Right ventricle myocardium superior (tissue), 1 donor: Measurements from ENCODE around the gene CBLC. TPM values are rescaled to one million over a fixed set of nuclear protein-coding genes. Genes with fewer than 3 reads are reported as not detected.
A peak's percentile ranks its signal among the peaks of the same experiment; 100 is the strongest.
"Not testable (repeated sequence)": the region's sequence is repeated elsewhere in the genome, so short reads cannot be mapped to it uniquely, and the experiment has no call there.

ENCODE experiments used
- ATAC-seq: fragments of 200-7000 bp; cut with Tn5 transposase; one replicate; pipeline ENCODE4 v1.9.1; 2020; ENCODE audit warnings: mild to moderate bottlenecking; ENCODE audit not compliant: poor library complexity
- DNase-seq: peaks from one replicate; pipeline ENCODE4 v3.0.0-alpha.2; 2020
- intact Hi-C: fragments of 100-400 bp; cut with DNase I; formaldehyde crosslinking; loops from one replicate; pipeline ENCODE4 v1.11.2; 2022
- total RNA-seq: library from RNA; stranded (reverse); fragmentation: NEBNext Ultra II Directional; extraction: Animal tissue kit (Norgen Biotek cat#: 25700); gene quantifications from one replicate; pipeline ENCODE4 v1.2.1, GENCODE V29; 2021
- donor health status: DM: no; HTN: yes; CAD: no; lungs with severe emphysema.

The CBLC gene
- total RNA-seq, 1 donor from 2014 or later = not detected

GRCh38 chr19:44811122-44811419 lies 33.4 kb downstream of the CBLC start:
- ATAC-seq (no peak), DNase-seq (no peak)
- intact Hi-C loops = no loop called here

GRCh38 chr19:44812142-44812718 lies 34.5 kb downstream of the CBLC start:
- ATAC-seq = no peak
- intact Hi-C loops = no loop called here
- no peak for DNase-seq

DNA sequence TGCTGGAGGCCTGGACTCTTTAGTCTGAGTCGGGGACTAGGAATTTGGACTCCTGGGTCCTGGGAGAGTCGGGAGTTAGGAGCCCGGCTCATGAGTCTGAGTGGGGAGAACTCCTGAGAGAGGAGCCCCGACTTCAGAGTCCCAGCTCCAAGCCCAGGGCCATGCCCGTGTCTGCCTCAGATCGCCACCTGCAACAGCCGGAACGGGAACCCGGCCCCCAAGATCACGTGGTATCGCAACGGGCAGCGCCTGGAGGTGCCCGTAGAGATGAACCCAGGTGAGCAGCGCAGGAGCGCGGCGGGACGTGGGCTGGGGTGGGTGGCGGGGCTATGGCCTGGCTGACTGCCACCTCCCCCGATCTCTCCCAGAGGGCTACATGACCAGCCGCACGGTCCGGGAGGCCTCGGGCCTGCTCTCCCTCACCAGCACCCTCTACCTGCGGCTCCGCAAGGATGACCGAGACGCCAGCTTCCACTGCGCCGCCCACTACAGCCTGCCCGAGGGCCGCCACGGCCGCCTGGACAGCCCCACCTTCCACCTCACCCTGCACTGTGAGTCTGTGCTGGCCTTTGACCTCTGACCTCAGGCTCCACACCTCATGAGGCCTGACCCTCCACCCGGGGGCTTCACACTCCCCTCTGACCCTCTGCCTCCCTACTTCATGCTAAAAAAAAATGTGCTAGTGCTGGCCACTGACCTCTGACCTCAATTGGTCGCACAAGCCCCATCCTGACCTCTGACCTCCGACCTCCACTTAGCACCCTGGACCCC lies 35.6 kb downstream of the CBLC start:
- DNase-seq (no peak), ATAC-seq (no peak)
- intact Hi-C loops = no loop called here

GRCh38 chr19:44813841-44814470 lies 36.3 kb downstream of the CBLC start:
- intact Hi-C loops = no loop called here
- no peak for ATAC-seq

GRCh38 chr19:44814517-44814916 lies 36.8 kb downstream of the CBLC start:
- ATAC-seq (no peak), DNase-seq (no peak)
- intact Hi-C loops = no loop called here

More at GRCh38 chr19:44813841-44814470, 36.3 kb downstream of the CBLC start:
- no peak for DNase-seq

- DNase-seq (no peak), ATAC-seq (no peak)
- intact Hi-C loops = no loop called here
Observed at GRCh38 chr19:44816301-44816700, 38.6 kb downstream of the CBLC start.

- intact Hi-C loops = no loop called here
- no peak for ATAC-seq
- DNase-seq = no peak
Observed at GRCh38 chr19:44817725-44818465, 40.2 kb downstream of the CBLC start.

DNA sequence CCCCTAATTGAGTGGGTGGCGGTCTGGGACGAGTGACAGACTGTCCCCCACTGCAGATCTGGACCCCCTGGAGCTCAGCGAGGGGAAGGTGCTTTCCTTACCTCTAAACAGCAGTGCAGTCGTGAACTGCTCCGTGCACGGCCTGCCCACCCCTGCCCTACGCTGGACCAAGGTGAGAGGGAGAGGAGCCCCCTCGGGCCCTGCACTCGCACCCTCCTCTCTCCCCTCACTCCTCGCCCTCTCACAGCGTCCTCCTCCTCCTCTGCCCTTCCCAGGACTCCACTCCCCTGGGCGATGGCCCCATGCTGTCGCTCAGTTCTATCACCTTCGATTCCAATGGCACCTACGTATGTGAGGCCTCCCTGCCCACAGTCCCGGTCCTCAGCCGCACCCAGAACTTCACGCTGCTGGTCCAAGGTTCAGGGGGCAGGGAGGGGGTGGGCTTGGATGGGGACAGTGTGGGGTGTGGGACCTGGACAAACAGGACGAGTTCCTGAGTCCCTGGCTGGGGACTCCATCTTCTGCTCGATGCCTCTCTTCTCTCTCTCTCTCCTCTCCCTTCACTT lies 40.9 kb downstream of the CBLC start:
- DNase-seq (no peak), ATAC-seq (no peak)
- intact Hi-C loops = no loop called here

- ATAC-seq (no peak), DNase-seq (no peak)
- intact Hi-C loops = no loop called here
Observed at GRCh38 chr19:44819246-44819832, 41.6 kb downstream of the CBLC start.

- intact Hi-C loops = no loop called here
- peak; percentile 75 for ATAC-seq
- DNase-seq = peak; percentile 76
Observed at GRCh38 chr19:44820648-44821609, 43.2 kb downstream of the CBLC start.

DNA sequence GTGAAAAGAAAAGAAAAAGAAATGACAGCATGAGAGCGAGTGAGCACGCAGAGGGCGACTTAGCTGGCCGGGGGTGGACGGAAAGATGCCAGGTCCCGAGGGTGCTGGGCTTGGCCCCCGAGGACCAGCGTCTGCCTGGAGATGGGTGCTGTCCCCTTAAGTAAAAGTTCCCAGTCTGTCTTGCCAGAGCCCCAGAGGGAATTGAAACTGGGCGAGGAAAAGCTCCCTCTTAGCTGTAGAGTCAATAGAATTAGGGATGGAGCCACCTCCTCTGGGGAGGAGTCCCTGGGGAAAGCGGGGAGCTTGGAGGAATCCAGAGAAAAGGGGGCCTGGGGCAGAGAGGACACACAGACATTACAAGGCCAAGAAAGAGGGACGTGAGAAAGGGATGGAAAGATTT lies 44.5 kb downstream of the CBLC start:
- intact Hi-C loops = no loop called here
- DNase-seq (no peak), ATAC-seq (no peak)

DNA sequence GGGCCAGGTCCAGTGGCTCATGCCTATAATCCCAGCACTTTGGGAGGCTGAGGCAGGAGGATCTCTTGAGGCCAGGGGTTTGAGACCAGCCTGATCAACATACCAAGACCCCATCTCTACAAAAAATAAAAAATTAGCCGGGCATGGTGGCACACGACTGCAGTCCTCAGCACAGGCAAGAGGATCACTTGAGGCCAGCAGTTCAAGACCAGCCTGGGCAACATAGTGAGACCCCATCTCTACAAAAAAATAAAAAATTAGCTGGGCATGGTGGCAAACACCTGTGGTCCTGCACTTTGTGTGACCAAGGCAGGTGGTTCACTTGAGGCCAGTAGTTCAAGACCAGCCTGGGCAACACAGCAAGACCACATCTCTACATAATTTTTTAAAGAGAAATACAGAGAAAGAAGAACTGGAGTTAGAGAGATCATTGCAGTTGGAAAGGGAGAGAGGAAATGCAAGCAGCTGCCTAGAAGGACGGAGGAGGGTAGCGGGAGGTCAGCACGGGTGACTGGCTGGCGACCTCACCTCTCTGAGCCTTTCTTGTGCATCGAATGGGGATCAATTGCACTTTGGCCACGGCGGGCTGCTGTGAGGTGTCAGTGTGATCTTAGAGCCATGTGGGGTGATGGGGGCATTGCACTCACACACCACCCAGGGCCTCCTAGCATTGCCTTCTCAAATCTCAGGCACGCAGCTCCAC lies 45.1 kb downstream of the CBLC start:
- DNase-seq (no peak), ATAC-seq (no peak)
- intact Hi-C loops = no loop called here

- DNase-seq = no peak
- intact Hi-C loops = no loop called here
- no peak for ATAC-seq
Observed at GRCh38 chr19:44823373-44823698, 45.6 kb downstream of the CBLC start.

GRCh38 chr19:44824761-44825160 lies 47.1 kb downstream of the CBLC start:
- DNase-seq = no peak
- no peak for ATAC-seq
- intact Hi-C loops = no loop called here

DNA sequence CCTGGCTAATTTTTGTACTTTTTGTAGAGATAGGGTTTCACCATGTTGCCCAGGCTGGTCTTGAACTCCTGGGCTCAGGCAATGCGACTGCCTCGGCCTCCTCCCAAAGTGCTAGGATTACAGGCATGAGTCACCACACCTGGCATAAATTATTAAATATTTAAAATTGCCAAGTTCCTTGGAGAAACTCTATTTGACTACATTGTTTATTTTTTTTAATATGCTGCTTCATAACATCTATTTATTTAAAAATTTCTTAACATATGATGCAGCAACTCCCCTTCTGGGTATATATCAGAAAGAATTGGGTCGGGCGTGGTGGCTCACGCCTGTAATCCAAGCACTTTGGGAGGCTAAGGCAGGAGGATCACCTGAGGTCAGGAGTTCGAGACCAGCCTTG lies 55.2 kb downstream of the CBLC start:
- DNase-seq, ATAC-seq, intact Hi-C loops: not testable (repeated sequence)

- DNase-seq, intact Hi-C loops, ATAC-seq: not testable (repeated sequence)
Observed at GRCh38 chr19:44834399-44834798, 56.7 kb downstream of the CBLC start.

- intact Hi-C loops = no loop called here
- ATAC-seq = no peak
- DNase-seq = no peak
Observed at GRCh38 chr19:44839276-44839675, 61.6 kb downstream of the CBLC start.
